ENCODE results near the gene HMGN4.

HMGN4 gene

DNA sequence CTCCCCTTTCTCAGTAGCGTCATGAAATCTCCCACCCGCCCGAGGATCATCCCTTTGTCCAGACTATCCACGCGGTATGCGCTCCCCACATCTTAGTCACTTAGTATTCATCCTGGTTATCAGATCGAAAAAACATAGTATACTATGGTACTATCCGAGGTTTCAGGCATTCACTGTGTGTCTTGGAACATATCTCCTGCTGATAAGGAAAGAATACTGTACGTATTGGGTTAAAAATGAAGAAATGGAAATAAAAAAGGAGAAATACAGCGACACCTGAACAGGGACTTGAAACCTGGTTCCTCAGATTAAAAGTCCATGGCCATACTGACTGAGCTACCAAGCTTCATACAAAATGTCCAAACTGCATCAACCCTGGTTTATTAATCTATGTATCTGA lies 14.0 kb downstream of the HMGN4 start:
- no peak for DNase-seq (ENCODE audit: low spot score)

- DNase-seq (ENCODE audit: low spot score): no peak
Observed at GRCh38 chr6:26552640-26553188, 14.5 kb downstream of the HMGN4 start.

GRCh38 chr6:26553264-26553634 lies 15.1 kb downstream of the HMGN4 start:
- peak; percentile 70 for DNase-seq (ENCODE audit: low spot score)

- DNase-seq (ENCODE audit: low spot score): peak; percentile 84
Observed at GRCh38 chr6:26553635-26554446, 15.7 kb downstream of the HMGN4 start.

GRCh38 chr6:26554447-26554696 lies 16.2 kb downstream of the HMGN4 start:
- no peak for DNase-seq (ENCODE audit: low spot score)

GRCh38 chr6:26554697-26555504 lies 16.7 kb downstream of the HMGN4 start:
- no peak for DNase-seq (ENCODE audit: low spot score)

DNA sequence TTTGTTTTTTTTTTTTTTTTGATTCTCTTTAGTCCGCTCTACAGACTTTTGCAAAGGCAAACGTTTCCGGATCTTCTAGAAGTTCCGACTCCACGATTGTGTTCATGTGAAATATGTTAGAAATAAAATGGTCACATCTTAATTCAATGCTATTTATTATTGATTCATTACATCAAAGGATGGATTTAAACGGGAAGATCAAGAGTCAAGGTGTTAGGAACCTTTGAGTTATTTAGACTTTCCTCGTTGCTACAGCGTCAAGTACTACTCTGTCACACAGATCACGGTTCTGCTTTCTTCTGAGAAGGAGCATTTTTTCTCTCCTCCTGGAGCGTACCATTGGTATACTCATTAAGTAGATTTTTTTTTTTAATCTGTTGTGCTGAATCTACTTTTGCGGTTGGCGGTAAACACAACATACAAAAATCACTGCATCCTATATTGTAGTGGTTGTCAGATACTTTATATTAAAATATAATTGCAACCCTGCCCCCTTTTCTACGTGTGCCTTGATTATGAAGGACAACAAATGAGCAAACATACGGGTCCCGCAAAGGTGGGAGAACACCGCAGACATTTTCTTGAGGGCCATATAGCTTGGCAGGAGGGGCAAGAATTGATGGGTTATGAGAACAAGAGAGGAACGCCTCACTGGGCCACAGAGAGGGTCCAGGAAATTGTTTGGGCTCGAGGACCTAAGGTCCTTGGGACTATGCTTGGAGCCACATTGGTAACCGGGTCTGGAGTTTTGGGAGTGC lies 17.5 kb downstream of the HMGN4 start:
- no peak for DNase-seq (ENCODE audit: low spot score)

DNA sequence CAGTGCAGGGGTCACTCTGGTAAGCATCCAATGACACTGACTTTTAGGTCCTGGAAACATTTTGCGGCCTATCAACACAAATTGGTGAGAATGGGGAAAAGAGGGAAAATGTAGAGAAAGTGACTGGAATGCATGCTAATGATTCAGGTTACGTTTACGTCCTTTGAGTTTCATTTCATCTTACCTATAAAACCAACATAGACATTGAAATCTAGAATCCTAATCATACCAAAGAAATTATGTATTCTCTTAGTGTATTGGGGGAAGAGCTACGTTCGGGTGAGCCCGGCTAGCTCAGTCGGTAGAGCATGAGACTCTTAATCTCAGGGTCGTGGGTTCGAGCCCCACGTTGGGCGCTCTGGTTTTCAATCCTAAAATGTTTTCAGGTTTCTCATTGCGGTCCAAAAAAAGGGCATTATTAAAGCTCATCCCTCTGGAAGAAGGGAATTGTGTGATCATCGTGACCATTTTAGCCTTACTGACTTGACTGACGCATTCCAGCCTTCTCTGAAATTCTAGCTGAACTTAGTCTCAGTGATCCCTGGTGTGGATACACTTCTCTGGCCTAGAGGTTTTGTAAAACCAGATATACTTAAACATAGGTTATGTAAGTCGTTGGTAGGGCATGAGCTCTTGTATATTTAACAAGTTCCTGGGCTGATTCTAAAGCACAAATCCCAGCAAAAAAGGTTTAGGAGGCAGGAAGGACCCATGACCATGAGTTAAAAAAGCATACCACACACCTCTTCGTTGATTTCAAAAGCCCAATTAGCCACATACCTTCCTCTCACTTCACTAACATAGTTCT lies 18.3 kb downstream of the HMGN4 start:
- peak; percentile 63 for DNase-seq (ENCODE audit: low spot score)

GRCh38 chr6:26561533-26562466 lies 23.6 kb downstream of the HMGN4 start:
- DNase-seq (ENCODE audit: low spot score): no peak

DNA sequence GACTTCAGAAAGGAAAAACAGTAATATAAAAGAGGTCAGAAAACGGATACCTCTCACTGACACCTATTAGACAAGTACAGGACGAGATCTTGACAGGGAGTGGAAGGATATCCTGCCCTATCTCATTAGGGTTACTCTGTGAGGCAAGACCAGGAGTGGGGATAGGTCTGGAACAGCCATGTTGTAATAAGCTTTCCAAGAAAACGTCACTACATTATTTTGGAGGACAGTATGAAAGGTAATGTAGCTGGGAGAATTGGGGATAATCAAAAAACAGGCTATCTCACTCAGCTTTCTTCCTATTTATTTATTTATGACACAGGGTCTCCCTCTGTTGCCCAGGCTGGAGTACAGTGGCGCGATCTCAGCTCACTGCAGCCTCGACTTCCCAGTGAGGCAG lies 25.3 kb downstream of the HMGN4 start:
- DNase-seq (ENCODE audit: low spot score): no peak

DNA sequence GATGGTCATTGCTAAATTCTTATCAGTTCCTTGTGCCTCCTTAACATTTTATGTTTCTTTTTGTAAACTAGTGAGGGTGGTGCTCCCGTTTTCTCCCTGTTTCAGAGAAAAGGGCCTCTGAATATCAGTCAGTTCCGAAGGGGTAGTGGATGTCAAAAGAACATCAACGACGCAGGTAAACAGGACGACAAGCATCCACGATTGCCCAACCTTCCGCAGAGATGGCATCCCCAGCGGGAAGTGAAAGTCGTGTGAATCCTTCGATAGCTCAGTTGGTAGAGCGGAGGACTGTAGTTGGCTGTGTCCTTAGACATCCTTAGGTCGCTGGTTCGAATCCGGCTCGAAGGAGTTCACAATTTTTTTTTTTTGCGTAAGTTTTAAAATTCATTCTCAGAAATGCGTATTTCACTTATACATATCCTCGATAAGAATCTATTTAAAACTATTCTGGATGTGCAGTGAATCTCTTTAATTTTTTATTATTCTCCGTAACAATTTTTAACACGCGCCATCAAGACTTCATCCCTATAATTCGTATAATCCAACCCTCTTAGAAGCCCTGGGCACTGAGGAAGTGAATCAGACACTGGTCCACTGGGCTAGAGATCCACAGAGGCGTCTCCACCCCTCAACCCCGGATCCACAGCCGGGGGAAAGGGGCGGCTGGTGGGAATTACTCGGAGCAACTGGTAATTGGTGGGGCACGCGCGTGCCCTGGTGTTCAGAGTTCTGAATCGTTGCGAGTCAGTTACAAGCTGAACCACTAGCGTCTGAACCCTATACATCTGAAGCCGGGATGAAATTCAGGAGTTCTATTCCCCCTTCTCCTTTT lies 30.7 kb downstream of the HMGN4 start:
- DNase-seq (ENCODE audit: low spot score): peak; percentile 83

- no peak for DNase-seq (ENCODE audit: low spot score)
Observed at GRCh38 chr6:26569433-26569764, 31.2 kb downstream of the HMGN4 start.

GRCh38 chr6:26570027-26570809 lies 32.1 kb downstream of the HMGN4 start:
- no peak for DNase-seq (ENCODE audit: low spot score)

- DNase-seq (ENCODE audit: low spot score): peak; percentile 71
Observed at GRCh38 chr6:26571592-26572296, 33.6 kb downstream of the HMGN4 start.

GRCh38 chr6:26575494-26575939 lies 37.4 kb downstream of the HMGN4 start:
- DNase-seq (ENCODE audit: low spot score): no peak

- DNase-seq (ENCODE audit: low spot score): no peak
Observed at GRCh38 chr6:26576407-26576843, 38.3 kb downstream of the HMGN4 start.

GRCh38 chr6:26576929-26577719 lies 39.0 kb downstream of the HMGN4 start:
- DNase-seq (ENCODE audit: low spot score): no peak

DNA sequence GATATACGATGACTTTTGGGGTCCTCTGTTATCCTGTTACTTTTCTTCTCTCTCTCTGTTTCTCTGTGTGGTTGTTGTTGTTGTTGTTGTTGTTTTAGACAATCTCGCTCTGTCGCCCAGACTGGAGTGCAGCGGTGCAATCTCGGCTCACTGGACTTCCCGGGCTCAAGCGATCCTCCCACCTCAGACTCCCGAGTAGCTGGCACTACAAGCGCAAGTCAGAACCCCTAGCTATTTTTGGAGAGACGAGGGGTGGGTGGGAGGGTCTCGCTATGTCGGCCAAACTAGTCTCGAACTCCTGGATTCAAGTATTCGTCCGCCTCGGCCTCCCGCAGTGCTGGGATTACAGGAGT lies 39.5 kb downstream of the HMGN4 start:
- DNase-seq (ENCODE audit: low spot score): no peak
